Thyroid gland (tissue), 4 donors: ENCODE data around the gene MRAS.
"Not testable (repeated sequence)": the region's sequence is repeated elsewhere in the genome, so short reads cannot be mapped to it uniquely, and the experiment has no call there.

Source experiments
- CTCF ChIP-seq, 6 experiments: fragments of 200-600 bp in 3 of 6; fragments of 450-650 bp in 3 of 6; sonication (generic) in 3 of 6; IDR thresholded peaks; one replicate each; pipeline ENCODE4 v1.5.1; 2016 to 2019; ENCODE audit warnings: antibody characterized with exemption in 6 of 6, mild to moderate bottlenecking in 2 of 6, inconsistent platforms in 1 of 6, moderate library complexity in 1 of 6
- POLR2A ChIP-seq, 2 donors: fragments of 450-650 bp; IDR thresholded peaks; one replicate each; pipeline ENCODE4 v1.6.1; 2017; ENCODE audit warnings: antibody characterized with exemption in 2 of 2, mild to moderate bottlenecking in 2 of 2, moderate library complexity in 1 of 2

GRCh38 chr3:138416236-138416635 lies 67.9 kb downstream of the MRAS start:
- TF ChIP-seq CTCF, POLR2A (IDR thresholded peaks at IDR 0.05): not testable (repeated sequence)
